ENCODE measurements around the gene DIO3. TPM values are rescaled to one million over a fixed set of nuclear protein-coding genes. Genes with fewer than 3 reads are reported as not detected.

Gene DIO3
- total RNA-seq, 1 experiment from 2014 or later = 2.3 TPM

DNA sequence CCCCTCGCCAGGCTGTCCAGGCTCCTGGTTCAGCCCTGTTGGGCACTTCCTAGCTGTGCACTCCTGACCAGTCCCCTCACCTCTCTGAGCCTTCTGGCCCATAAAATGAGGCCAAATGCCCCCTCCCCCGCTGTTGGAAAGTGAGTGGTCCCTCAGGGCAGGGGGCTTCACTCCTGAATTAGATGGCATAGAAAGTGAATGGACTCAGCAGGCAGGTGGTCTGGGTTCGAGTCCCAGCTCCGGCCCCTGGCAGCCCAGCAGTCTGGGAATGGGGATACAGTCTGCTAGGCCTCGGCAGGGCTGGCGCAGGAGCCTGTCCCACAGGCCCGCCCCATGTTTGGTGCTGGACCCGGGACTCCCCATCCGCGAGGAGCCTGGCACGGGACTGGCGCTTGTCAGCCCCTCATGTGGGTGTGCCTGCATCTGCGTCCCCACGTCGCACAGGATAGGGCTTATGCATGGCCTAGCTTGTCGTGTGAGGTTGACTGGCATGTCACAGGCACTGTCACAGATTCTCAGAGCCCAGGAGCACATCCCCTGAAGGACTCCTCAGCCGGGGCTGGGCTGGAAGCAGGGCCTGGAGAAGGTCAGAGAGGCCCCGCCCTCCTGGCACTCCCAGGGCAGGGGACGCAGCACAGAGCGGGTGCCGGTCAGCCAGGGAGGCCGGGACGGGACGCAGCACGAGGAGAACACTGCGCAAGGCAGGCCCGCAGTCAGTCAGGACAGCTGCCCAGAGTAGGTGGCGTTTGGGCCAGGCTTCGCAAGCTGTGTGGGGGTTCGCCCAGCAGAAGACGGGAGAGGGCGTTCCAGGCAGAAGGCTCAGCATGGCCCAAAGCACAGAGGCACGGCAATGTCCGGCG, 40.5 kb downstream of the DIO3 start:
- TF ChIP-seq, protein P1, sequence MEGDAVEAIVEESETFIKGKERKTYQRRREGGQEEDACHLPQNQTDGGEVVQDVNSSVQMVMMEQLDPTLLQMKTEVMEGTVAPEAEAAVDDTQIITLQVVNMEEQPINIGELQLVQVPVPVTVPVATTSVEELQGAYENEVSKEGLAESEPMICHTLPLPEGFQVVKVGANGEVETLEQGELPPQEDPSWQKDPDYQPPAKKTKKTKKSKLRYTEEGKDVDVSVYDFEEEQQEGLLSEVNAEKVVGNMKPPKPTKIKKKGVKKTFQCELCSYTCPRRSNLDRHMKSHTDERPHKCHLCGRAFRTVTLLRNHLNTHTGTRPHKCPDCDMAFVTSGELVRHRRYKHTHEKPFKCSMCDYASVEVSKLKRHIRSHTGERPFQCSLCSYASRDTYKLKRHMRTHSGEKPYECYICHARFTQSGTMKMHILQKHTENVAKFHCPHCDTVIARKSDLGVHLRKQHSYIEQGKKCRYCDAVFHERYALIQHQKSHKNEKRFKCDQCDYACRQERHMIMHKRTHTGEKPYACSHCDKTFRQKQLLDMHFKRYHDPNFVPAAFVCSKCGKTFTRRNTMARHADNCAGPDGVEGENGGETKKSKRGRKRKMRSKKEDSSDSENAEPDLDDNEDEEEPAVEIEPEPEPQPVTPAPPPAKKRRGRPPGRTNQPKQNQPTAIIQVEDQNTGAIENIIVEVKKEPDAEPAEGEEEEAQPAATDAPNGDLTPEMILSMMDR (IDR thresholded peaks at IDR 0.05; ENCODE audit: unreplicated experiment) = no peak
- no peak overlapping the region for H3K4me3 Mint-ChIP-seq (ENCODE audit: low read depth, unreplicated experiment)
- H3K4me1 Mint-ChIP-seq (ENCODE audit: low read depth, unreplicated experiment) = no peaks in the 10 kb centered on the region
- no peak overlapping the region for H3K27ac Mint-ChIP-seq (ENCODE audit: unreplicated experiment)
- peaks cover 65% of the 10 kb centered on the region for H3K27me3 Mint-ChIP-seq (ENCODE audit: unreplicated experiment)
- no TSS peak for BruUV-seq (replicated peaks)
- H3K36me3 Mint-ChIP-seq (ENCODE audit: insufficient read depth, unreplicated experiment) = no peaks in the 10 kb centered on the region
- DNase-seq = no peak
- H3K9me3 Mint-ChIP-seq (ENCODE audit: low read depth, unreplicated experiment) = no peaks in the 10 kb centered on the region
- CTCF ChIA-PET = no interaction called here
- intact Hi-C loops (cut with micrococcal nuclease; ENCODE audit: unreplicated experiment) = no loop called here

DNA sequence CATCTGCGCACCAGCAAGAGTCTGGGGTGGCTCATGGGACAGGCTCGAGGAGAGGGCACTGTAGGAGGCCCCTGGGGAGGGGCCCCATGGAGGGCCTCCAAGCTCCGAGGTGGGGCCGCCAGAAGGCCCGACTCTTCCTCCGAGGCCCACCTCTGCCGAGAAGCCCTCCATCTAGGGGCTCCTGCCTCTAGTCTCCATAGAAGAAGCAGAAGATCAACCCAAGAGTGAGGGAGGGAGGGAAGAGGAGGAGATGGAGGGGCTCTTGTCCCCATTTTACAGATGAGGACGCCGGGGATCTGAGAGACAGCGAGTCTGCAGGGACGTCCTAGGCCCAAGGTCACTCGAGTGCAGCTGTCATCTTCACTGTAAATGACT, 41.2 kb downstream of the DIO3 start:
- H3K36me3 Mint-ChIP-seq (ENCODE audit: insufficient read depth, unreplicated experiment) = no peaks in the 10 kb centered on the region
- peaks cover 66% of the 10 kb centered on the region for H3K27me3 Mint-ChIP-seq (ENCODE audit: unreplicated experiment)
- no peak for DNase-seq
- no peaks in the 10 kb centered on the region for H3K9me3 Mint-ChIP-seq (ENCODE audit: low read depth, unreplicated experiment)
- intact Hi-C loops (cut with micrococcal nuclease; ENCODE audit: unreplicated experiment) = no loop called here
- BruUV-seq (replicated peaks) = no TSS peak
- no peak overlapping the region for H3K4me3 Mint-ChIP-seq (ENCODE audit: low read depth, unreplicated experiment)
- CTCF ChIA-PET = no interaction called here
- H3K4me1 Mint-ChIP-seq (ENCODE audit: low read depth, unreplicated experiment) = no peaks in the 10 kb centered on the region
- H3K27ac Mint-ChIP-seq (ENCODE audit: unreplicated experiment) = no peak overlapping the region
- TF ChIP-seq, protein P1 (IDR thresholded peaks at IDR 0.05; ENCODE audit: unreplicated experiment) = no peak

DNA sequence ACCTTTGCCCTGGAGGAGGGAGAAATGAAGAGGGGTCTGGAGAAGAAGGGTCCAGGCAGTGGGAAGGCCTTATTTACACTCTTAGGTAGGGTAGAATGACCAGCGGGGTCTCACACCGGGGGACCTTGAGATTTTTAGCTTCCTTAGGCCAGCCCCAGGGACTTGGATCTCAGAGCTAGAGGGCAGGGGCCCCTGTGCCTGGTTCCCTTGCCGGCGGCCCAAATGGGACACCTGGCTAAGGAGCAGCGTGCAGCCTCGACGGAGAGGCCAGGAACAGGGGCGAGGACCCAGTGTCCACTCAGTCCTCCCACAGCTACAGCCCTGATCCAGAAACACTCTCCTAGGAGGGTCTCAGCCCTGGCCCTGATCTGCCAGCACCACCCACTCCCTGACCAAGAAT, 41.8 kb downstream of the DIO3 start:
- no TSS peak for BruUV-seq (replicated peaks)
- H3K27me3 Mint-ChIP-seq (ENCODE audit: unreplicated experiment) = peaks cover 66% of the 10 kb centered on the region
- intact Hi-C loops (cut with micrococcal nuclease; ENCODE audit: unreplicated experiment) = no loop called here

DNA sequence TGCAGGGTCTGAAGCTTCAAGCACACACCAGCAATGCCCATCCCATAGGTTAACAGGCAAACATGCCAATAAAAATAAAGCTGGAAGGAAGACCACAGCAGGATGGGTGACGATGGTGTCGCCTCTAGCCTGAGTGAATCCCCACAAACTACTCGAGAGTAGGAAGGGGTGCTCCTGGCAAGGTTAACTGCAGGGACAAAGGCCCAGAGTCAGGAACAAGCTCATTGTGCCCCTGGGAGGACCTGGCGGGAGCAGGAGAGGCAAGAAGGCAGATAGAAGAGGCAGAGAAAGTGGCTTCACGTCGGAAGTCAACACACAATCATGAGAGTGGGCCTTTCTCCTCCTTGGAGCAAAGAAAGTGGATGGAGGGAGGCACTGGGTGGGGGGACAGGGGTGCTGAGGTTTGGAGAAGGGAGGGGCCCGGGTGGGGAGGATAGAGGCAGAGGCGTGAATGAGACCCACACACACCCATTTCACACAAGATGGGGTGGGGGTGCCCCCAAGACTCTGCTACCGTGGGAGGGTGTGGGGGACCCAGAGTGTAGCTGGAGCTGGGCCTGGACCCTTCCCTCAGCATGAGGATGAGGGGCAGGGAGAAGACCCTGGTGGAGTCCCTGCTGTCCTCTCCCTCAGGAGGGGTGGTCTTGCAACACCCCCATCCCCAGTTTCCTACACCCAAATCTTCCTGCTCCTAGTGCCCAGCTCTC, 43.1 kb downstream of the DIO3 start:
- intact Hi-C loops (cut with micrococcal nuclease; ENCODE audit: unreplicated experiment) = no loop called here
- BruUV-seq (replicated peaks) = no TSS peak
- Mint-ChIP-seq H3K27ac (ENCODE audit: unreplicated experiment) (no peak overlapping the region), H3K36me3 (ENCODE audit: insufficient read depth, unreplicated experiment) (no peaks in the 10 kb centered on the region), H3K4me3 (ENCODE audit: low read depth, unreplicated experiment) (no peak overlapping the region), H3K4me1 (ENCODE audit: low read depth, unreplicated experiment) (no peaks in the 10 kb centered on the region), H3K9me3 (ENCODE audit: low read depth, unreplicated experiment) (no peaks in the 10 kb centered on the region), H3K27me3 (ENCODE audit: unreplicated experiment) (peaks cover 66% of the 10 kb centered on the region)
- TF ChIP-seq, protein P1 (IDR thresholded peaks at IDR 0.05; ENCODE audit: unreplicated experiment) = no peak
- no peak for DNase-seq
- CTCF ChIA-PET = interaction anchor here (0.5 kb wide), 1 partner anchor 129 kb away, joined by 3 read pairs; no protein-coding TSS in a partner anchor

More for the DNA sequence above, 41.8 kb downstream of the DIO3 start:
- TF ChIP-seq, protein P1 (IDR thresholded peaks at IDR 0.05; ENCODE audit: unreplicated experiment) = no peak
- CTCF ChIA-PET = no interaction called here
- Mint-ChIP-seq H3K9me3 (ENCODE audit: low read depth, unreplicated experiment) (no peaks in the 10 kb centered on the region), H3K4me3 (ENCODE audit: low read depth, unreplicated experiment) (no peak overlapping the region), H3K4me1 (ENCODE audit: low read depth, unreplicated experiment) (no peaks in the 10 kb centered on the region), H3K27ac (ENCODE audit: unreplicated experiment) (no peak overlapping the region), H3K36me3 (ENCODE audit: insufficient read depth, unreplicated experiment) (no peaks in the 10 kb centered on the region)
- no peak for DNase-seq

All from Calu3 (cell line).